SK-N-MC (cell line): Measurements from ENCODE around the gene LRRC8B.

Source experiments
- EZH2 ChIP-seq: fragments of 200-600 bp; sonication (generic); IDR thresholded peaks from one replicate; pipeline ENCODE4 v1.6.1; 2017; ENCODE audit warnings: antibody characterized with exemption
- FOXP2 ChIP-seq: optimal IDR thresholded peaks from 2 replicates; pipeline ENCODE3; 2011; ENCODE audit warnings: mild to moderate bottlenecking, moderate library complexity; ENCODE audit not compliant: insufficient read depth; ENCODE audit errors: extremely low read length, control extremely low read depth
- POLR2AphosphoS5 ChIP-seq: IDR thresholded peaks from 2 replicates; pipeline ENCODE4 v1.6.1; 2012; ENCODE audit warnings: mild to moderate bottlenecking, low read depth, low read length, borderline replicate concordance

DNA sequence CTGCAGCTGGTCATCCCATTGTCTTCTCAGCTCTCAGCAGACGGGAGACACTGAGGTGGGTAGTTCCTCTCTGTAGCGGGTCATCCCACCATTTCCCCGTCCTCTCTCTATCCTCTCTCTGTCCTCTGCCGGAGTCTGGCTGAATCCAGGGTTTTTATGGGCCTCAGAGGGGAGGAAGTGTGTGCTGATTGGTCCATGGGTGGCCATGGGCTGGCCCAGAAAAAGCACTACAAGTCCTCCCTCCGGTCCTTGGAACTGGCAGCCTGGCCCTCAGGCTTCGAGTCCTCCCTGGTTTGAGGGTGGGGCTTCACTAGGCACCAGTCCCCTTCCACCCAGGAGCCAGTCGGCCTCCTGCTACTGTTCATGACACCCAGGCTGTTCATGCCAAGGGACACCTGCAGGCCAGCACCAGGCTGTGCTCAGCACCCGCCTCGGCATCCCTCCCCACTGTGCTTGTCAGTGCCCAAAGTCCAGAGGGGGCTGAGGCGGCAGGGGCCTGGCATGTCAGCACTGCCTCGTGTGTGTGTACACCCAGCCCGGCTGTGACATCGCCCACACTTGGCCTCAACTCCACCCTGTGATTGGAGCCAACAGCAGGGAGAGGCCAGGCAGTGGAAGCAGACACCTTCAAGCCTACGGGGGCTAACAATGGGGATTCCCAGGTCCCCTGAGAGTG is 85.3 kb downstream of the LRRC8B start:
- TF ChIP-seq POLR2AphosphoS5 (no peak), EZH2 (no peak), FOXP2 (no peak)
